Thoracic aorta (tissue), 2 donors: Measurements from ENCODE around the gene DZIP1L. TPM values are rescaled to one million over a fixed set of nuclear protein-coding genes. Genes with fewer than 3 reads are reported as not detected.

Experiments used
- ATAC-seq: fragments of 150-250 bp; one replicate; pipeline ENCODE4 v1.8.0; 2017; ENCODE audit warnings: low read depth; ENCODE audit not compliant: insufficient number of reproducible peaks, low FRiP score
- DNase-seq: peaks from one replicate; pipeline ENCODE4 v3.0.0-alpha.2; 2020; ENCODE audit warnings: low spot score
- H3K27ac ChIP-seq, 2 donors: fragments of 200-600 bp; sonication (generic); 1 replicate in 1 of 2; 2 replicates in 1 of 2; pipeline ENCODE4 v1.5.1; 2016; ENCODE audit warnings: mild to moderate bottlenecking in 2 of 2, moderate library complexity in 2 of 2
- H3K27me3 ChIP-seq: fragments of 200-600 bp; sonication (generic); replicated peaks from 2 replicates; pipeline ENCODE4 v1.6.0; 2016; ENCODE audit warnings: mild to moderate bottlenecking; ENCODE audit not compliant: insufficient read depth
- H3K36me3 ChIP-seq: fragments of 200-600 bp; sonication (generic); one replicate; pipeline ENCODE4 v1.5.1; 2016
- H3K4me1 ChIP-seq, 2 donors: fragments of 200-600 bp; sonication (generic); 1 replicate in 1 of 2; 2 replicates in 1 of 2; pipeline versions ENCODE4 v1.5.1 to v1.6.0; 2016; ENCODE audit warnings: low read depth in 2 of 2, mild to moderate bottlenecking in 1 of 2; ENCODE audit not compliant: control insufficient read depth in 1 of 2
- H3K4me3 ChIP-seq: fragments of 200-600 bp; sonication (generic); 2 replicates; pipeline ENCODE4 v1.5.1; 2016; ENCODE audit warnings: mild to moderate bottlenecking
- H3K9me3 ChIP-seq: fragments of 200-600 bp; sonication (generic); 2 replicates; pipeline ENCODE4 v1.5.1; 2016
- total RNA-seq, 2 donors: library from RNA; depleted of rRNA; stranded (reverse); fragments of >200 nt; gene quantifications; one replicate each; pipeline versions ENCODE4 v1.1.0 to v1.2.3, GENCODE V29; 2016
- TF ChIP-seq, protein P1 (sequence below): fragments of 200-600 bp; sonication (generic); IDR thresholded peaks from one replicate; pipeline ENCODE4 v1.5.1; 2019; ENCODE audit warnings: antibody characterized with exemption

DZIP1L gene
- total RNA-seq, 2 donors from 2014 or later: 61.1 to 110 TPM

GRCh38 chr3:138140940-138141339, 25.5 kb upstream of the DZIP1L start:
- Histone ChIP-seq H3K9me3 (no peaks in the 10 kb centered on the region), H3K27ac (no peak overlapping the region), H3K4me1 (peaks cover 0 to 3% of the 10 kb centered on the region in 2 donors), H3K27me3 (no peaks in the 10 kb centered on the region), H3K4me3 (no peak overlapping the region), H3K36me3 (no peaks in the 10 kb centered on the region)
- DNase-seq: no peak
- TF ChIP-seq, protein P1, sequence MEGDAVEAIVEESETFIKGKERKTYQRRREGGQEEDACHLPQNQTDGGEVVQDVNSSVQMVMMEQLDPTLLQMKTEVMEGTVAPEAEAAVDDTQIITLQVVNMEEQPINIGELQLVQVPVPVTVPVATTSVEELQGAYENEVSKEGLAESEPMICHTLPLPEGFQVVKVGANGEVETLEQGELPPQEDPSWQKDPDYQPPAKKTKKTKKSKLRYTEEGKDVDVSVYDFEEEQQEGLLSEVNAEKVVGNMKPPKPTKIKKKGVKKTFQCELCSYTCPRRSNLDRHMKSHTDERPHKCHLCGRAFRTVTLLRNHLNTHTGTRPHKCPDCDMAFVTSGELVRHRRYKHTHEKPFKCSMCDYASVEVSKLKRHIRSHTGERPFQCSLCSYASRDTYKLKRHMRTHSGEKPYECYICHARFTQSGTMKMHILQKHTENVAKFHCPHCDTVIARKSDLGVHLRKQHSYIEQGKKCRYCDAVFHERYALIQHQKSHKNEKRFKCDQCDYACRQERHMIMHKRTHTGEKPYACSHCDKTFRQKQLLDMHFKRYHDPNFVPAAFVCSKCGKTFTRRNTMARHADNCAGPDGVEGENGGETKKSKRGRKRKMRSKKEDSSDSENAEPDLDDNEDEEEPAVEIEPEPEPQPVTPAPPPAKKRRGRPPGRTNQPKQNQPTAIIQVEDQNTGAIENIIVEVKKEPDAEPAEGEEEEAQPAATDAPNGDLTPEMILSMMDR: no peak
- no peak for ATAC-seq

DNA sequence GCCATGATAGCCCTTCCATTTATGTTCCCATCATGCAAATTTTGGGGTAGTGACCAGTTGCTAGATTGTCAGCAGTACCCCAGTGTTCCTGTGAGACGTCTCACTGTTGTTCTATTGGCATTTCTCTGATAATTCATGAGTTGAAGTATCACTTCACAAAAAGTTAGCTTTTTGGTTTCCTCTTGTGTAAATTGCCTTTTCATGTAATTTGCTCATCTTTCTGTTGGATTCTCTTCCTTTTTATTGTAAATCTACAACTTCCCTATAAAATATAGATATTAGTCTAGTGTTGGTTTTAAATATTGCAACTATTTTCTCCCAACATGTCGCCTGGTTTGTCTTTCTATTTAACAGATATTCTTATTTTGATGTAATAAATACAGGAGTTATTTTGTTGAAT, 24.3 kb upstream of the DZIP1L start:
- peaks cover 0 to 3% of the 10 kb centered on the region in 2 donors for H3K4me1 ChIP-seq
- H3K36me3 ChIP-seq: no peaks in the 10 kb centered on the region
- ATAC-seq: no peak
- no peaks in the 10 kb centered on the region for H3K27me3 ChIP-seq
- TF ChIP-seq, protein P1: no peak
- H3K4me3 ChIP-seq: no peak overlapping the region
- no peak for DNase-seq
- H3K9me3 ChIP-seq: no peaks in the 10 kb centered on the region
- no peak overlapping the region for H3K27ac ChIP-seq

DNA sequence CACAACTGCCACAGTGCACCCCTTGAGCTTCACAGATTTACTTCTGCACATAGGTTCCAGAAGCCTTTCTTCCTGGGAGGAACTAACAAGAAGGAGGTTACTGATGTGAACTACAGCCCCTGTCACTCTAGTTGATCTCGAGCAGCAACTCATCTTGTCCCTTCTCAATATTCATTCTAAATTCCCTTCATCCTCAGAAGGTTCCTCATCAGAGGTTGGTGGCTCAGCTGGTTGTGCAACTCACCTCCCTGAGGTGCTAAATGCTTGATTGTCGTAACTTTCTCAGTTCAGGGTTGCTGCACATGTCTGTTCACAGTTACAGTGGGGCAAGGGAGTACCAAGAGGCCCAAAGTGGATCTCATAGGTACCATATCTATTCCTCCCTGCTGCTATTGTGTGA, 22.5 kb upstream of the DZIP1L start:
- TF ChIP-seq, protein P1: no peak
- no peak overlapping the region for H3K27ac ChIP-seq
- H3K4me1 ChIP-seq: peaks cover 0 to 3% of the 10 kb centered on the region in 2 donors
- no peak overlapping the region for H3K4me3 ChIP-seq
- DNase-seq (no peak), ATAC-seq (no peak)
- H3K36me3 ChIP-seq: no peaks in the 10 kb centered on the region
- H3K27me3 ChIP-seq: no peaks in the 10 kb centered on the region
- no peaks in the 10 kb centered on the region for H3K9me3 ChIP-seq

- Histone ChIP-seq H3K9me3 (no peaks in the 10 kb centered on the region), H3K27ac (no peak overlapping the region), H3K4me1 (peaks cover 0 to 3% of the 10 kb centered on the region in 2 donors), H3K4me3 (no peak overlapping the region), H3K36me3 (no peaks in the 10 kb centered on the region), H3K27me3 (no peaks in the 10 kb centered on the region)
- TF ChIP-seq, protein P1: no peak
- ATAC-seq: no peak
- DNase-seq: no peak
Measured at GRCh38 chr3:138136201-138136600, 20.8 kb upstream of the DZIP1L start.

GRCh38 chr3:138135833-138136194, 20.4 kb upstream of the DZIP1L start:
- Histone ChIP-seq H3K36me3 (no peaks in the 10 kb centered on the region), H3K4me3 (no peak overlapping the region), H3K27me3 (no peaks in the 10 kb centered on the region), H3K9me3 (no peaks in the 10 kb centered on the region), H3K4me1 (peaks cover 0 to 3% of the 10 kb centered on the region in 2 donors), H3K27ac (no peak overlapping the region)
- TF ChIP-seq, protein P1: no peak
- no peak for DNase-seq
- no peak for ATAC-seq
